Neuronal stem cell (in vitro differentiated cells): ENCODE measurements around the gene TRPM5.

ENCODE experiments used
- DNase-seq: peaks from one replicate; pipeline ENCODE4 v3.0.0-alpha.2; 2013; ENCODE audit warnings: low spot score
- H2AFZ ChIP-seq: one replicate; pipeline ENCODE4 v1.6.1; 2013; ENCODE audit warnings: mild to moderate bottlenecking, low read length, inconsistent platforms
- H2AK5ac ChIP-seq: 2 replicates; pipeline ENCODE4 v1.6.1; 2013; ENCODE audit warnings: low read depth, mild to moderate bottlenecking, inconsistent platforms, low read length, moderate library complexity, mixed read lengths
- H2BK120ac ChIP-seq: 2 replicates; pipeline ENCODE4 v1.6.1; 2013; ENCODE audit warnings: low read depth, mild to moderate bottlenecking, inconsistent platforms, low read length, moderate library complexity, mixed read lengths
- H2BK12ac ChIP-seq: one replicate; pipeline ENCODE4 v1.6.1; 2013; ENCODE audit warnings: low read length, inconsistent platforms
- H2BK15ac ChIP-seq: 2 replicates; pipeline ENCODE4 v1.6.1; 2013; ENCODE audit warnings: mild to moderate bottlenecking, low read length, inconsistent platforms, mixed read lengths
- H2BK5ac ChIP-seq: one replicate; pipeline ENCODE4 v1.6.1; 2013; ENCODE audit warnings: inconsistent platforms, mild to moderate bottlenecking, low read length, moderate library complexity
- H3K14ac ChIP-seq: one replicate; pipeline ENCODE4 v1.6.1; 2013; ENCODE audit warnings: low read length, inconsistent platforms
- H3K18ac ChIP-seq: 2 replicates; pipeline ENCODE4 v1.6.1; 2013; ENCODE audit warnings: low read length, inconsistent platforms
- H3K23ac ChIP-seq: 2 replicates; pipeline ENCODE4 v1.6.1; 2013; ENCODE audit warnings: low read depth, mild to moderate bottlenecking, mixed read lengths, low read length, inconsistent platforms; ENCODE audit not compliant: poor library complexity
- H3K27ac ChIP-seq: replicated peaks from 3 replicates; pipeline ENCODE4 v1.5.1; 2013; ENCODE audit warnings: low read length, inconsistent platforms
- H3K27me3 ChIP-seq, 3 experiments: 2 replicates each; pipeline ENCODE4 v1.6.1; 2013; ENCODE audit warnings: low read length in 3 of 3, mild to moderate bottlenecking in 2 of 3, inconsistent platforms in 1 of 3, low read depth in 1 of 3, mixed read lengths in 1 of 3, moderate library complexity in 1 of 3; ENCODE audit not compliant: control insufficient read depth in 3 of 3, insufficient read depth in 3 of 3
- H3K36me3 ChIP-seq, 2 donors: replicated peaks in 1 of 2; 2 replicates each; pipeline ENCODE4 v1.6.1; 2013; ENCODE audit warnings: low read length in 2 of 2; ENCODE audit not compliant: control insufficient read depth in 2 of 2, insufficient read depth in 2 of 2
- H3K4ac ChIP-seq: 2 replicates; pipeline ENCODE4 v1.6.1; 2013; ENCODE audit warnings: inconsistent platforms, mild to moderate bottlenecking, low read length, moderate library complexity
- H3K4me1 ChIP-seq, 2 donors: 1 replicate in 1 of 2; 2 replicates in 1 of 2; pipeline ENCODE4 v1.6.1; 2013; ENCODE audit warnings: low read length in 2 of 2, low read depth in 1 of 2; ENCODE audit not compliant: control insufficient read depth in 2 of 2, insufficient read depth in 1 of 2
- H3K4me2 ChIP-seq: one replicate; pipeline ENCODE4 v1.6.1; 2013; ENCODE audit warnings: mild to moderate bottlenecking, low read length, inconsistent platforms; ENCODE audit not compliant: insufficient read depth, poor library complexity, severe bottlenecking
- H3K4me3 ChIP-seq, 2 donors: 2 replicates each; pipeline ENCODE4 v1.5.1; 2013; ENCODE audit warnings: low read length in 2 of 2, mild to moderate bottlenecking in 2 of 2, inconsistent platforms in 1 of 2, moderate library complexity in 1 of 2
- H3K79me1 ChIP-seq: one replicate; pipeline ENCODE4 v1.6.1; 2013; ENCODE audit warnings: low read depth, mild to moderate bottlenecking, inconsistent platforms, low read length, moderate library complexity
- H3K9ac ChIP-seq: one replicate; pipeline ENCODE4 v1.6.1; 2013; ENCODE audit warnings: mild to moderate bottlenecking, low read depth, low read length, inconsistent platforms; ENCODE audit not compliant: poor library complexity
- H3K9me3 ChIP-seq, 2 donors: replicated peaks in 1 of 2; 2 replicates each; pipeline versions ENCODE3 to v1.6.1; 2013; ENCODE audit warnings: low read length in 2 of 2, mild to moderate bottlenecking in 2 of 2, inconsistent platforms in 1 of 2, low read depth in 1 of 2, mixed read lengths in 1 of 2, moderate library complexity in 1 of 2; ENCODE audit not compliant: control insufficient read depth in 2 of 2, insufficient read depth in 1 of 2
- H4K8ac ChIP-seq: one replicate; pipeline ENCODE4 v1.6.1; 2013; ENCODE audit warnings: low read depth, mild to moderate bottlenecking, inconsistent platforms, low read length, moderate library complexity
- H4K91ac ChIP-seq: one replicate; pipeline ENCODE4 v1.6.1; 2013; ENCODE audit warnings: low read length, low read depth, mild to moderate bottlenecking, inconsistent platforms; ENCODE audit not compliant: poor library complexity
- WGBS, 2 donors: extraction: QIAGEN DNeasy Blood & Tissue Kit; methylation state at CpG; one replicate each; pipeline ENCODE4 v1.1.7; 2013; ENCODE audit warnings: missing lambda C conversion rate in 2 of 2, mixed read lengths in 1 of 2; ENCODE audit not compliant: insufficient read length in 2 of 2, insufficient replicate concordance in 1 of 2; ENCODE audit errors: extremely low coverage in 2 of 2; 5-methylcytosine and 5-hydroxymethylcytosine counted together

The TRPM5 gene

GRCh38 chr11:2448661-2449547 lies 4.6 kb upstream of the TRPM5 start:
- Histone ChIP-seq H4K91ac (no peak overlapping the region), H3K4me2 (no peak overlapping the region), H2BK120ac (no peak overlapping the region), H4K8ac (no peak overlapping the region), H2AK5ac (peak overlapping the region; percentile 94), H2BK5ac (peak overlapping the region; percentile 75), H2BK12ac (no peak overlapping the region), H3K4me1 (peaks cover 0 to 2% of the 10 kb centered on the region in 2 donors), H3K79me1 (no peaks in the 10 kb centered on the region), H3K27ac (no peak overlapping the region), H3K9ac (peak overlapping the region; percentile 44), H2BK15ac (peak overlapping the region; percentile 64), H3K23ac (peak overlapping the region; percentile 80), H3K4me3 (no peak overlapping the region), H2AFZ (no peak overlapping the region), H3K4ac (no peak overlapping the region), H3K9me3 (no peaks in the 10 kb centered on the region), H3K18ac (peak overlapping the region; percentile 48), H3K14ac (peak overlapping the region; percentile 49), H3K27me3 (peaks cover 14 to 76% (median 36%) of the 10 kb centered on the region in 3 experiments), H3K36me3 (no peaks in the 10 kb centered on the region)
- no peak for DNase-seq
- WGBS, 2 donors = no CpG with 5 or more reads among the region's 21 CpGs

GRCh38 chr11:2447951-2448650 lies 3.8 kb upstream of the TRPM5 start:
- H3K14ac ChIP-seq = peak overlapping the region; percentile 8
- H3K4me1 ChIP-seq = peaks cover 0 to 2% of the 10 kb centered on the region in 2 donors
- H3K36me3 ChIP-seq = no peaks in the 10 kb centered on the region
- no peaks in the 10 kb centered on the region for H3K79me1 ChIP-seq
- no peak overlapping the region for H2BK15ac ChIP-seq
- no peak overlapping the region for H3K4me2 ChIP-seq
- no peak overlapping the region for H2BK120ac ChIP-seq
- H3K23ac ChIP-seq = no peak overlapping the region
- peak overlapping the region; percentile 19 for H3K18ac ChIP-seq
- no peak overlapping the region for H2AFZ ChIP-seq
- H3K9ac ChIP-seq = no peak overlapping the region
- no peak overlapping the region for H3K4ac ChIP-seq
- H2AK5ac ChIP-seq = peak overlapping the region; percentile 94
- DNase-seq = no peak
- peak overlapping the region; percentile 63 for H2BK12ac ChIP-seq
- WGBS, 2 donors = no CpG with 5 or more reads among the region's 10 CpGs
- H3K27me3 ChIP-seq = peaks cover 17 to 84% (median 44%) of the 10 kb centered on the region in 3 experiments
- H4K8ac ChIP-seq = no peak overlapping the region
- H2BK5ac ChIP-seq = no peak overlapping the region
- no peak overlapping the region for H3K27ac ChIP-seq
- no peak overlapping the region for H3K4me3 ChIP-seq
- peaks cover 3 to 4% of the 10 kb centered on the region in 2 donors for H3K9me3 ChIP-seq
- H4K91ac ChIP-seq = peak overlapping the region; percentile 12

- Histone ChIP-seq H3K27ac (no peak overlapping the region), H3K4me1 (peaks cover 0 to 2% of the 10 kb centered on the region in 2 donors), H2BK12ac (no peak overlapping the region), H3K36me3 (no peaks in the 10 kb centered on the region), H3K9ac (peak overlapping the region; percentile 60), H2BK120ac (no peak overlapping the region), H3K14ac (peak overlapping the region; percentile 8), H3K27me3 (peaks cover 18 to 89% (median 48%) of the 10 kb centered on the region in 3 experiments), H3K79me1 (no peaks in the 10 kb centered on the region), H4K8ac (no peak overlapping the region), H4K91ac (peak overlapping the region; percentile 12), H2AFZ (no peak overlapping the region), H2BK15ac (no peak overlapping the region), H3K4ac (no peak overlapping the region), H3K4me3 (no peak overlapping the region), H2BK5ac (no peak overlapping the region), H3K23ac (no peak overlapping the region), H3K4me2 (no peak overlapping the region), H3K9me3 (peaks cover 3 to 10% of the 10 kb centered on the region in 2 donors), H2AK5ac (peak overlapping the region; percentile 68), H3K18ac (no peak overlapping the region)
- no CpG with 5 or more reads among the region's 12 CpGs for WGBS, 2 donors
- no peak for DNase-seq
Measured at GRCh38 chr11:2447253-2447950, 3.1 kb upstream of the TRPM5 start.
